Measurements from ENCODE around the gene C22orf15. TPM values are rescaled to one million over a fixed set of nuclear protein-coding genes. Genes with fewer than 3 reads are reported as not detected.

The C22orf15 gene
- total and polyA plus RNA-seq, 4 donors: 0.03 to 0.17 (median 0.12) TPM

GRCh38 chr22:23754220-23754919 lies 8.4 kb upstream of the C22orf15 start, which contains the start of gene VPREB3:
Gene VPREB3, minus strand, starts transcription at chr22:23754425. Its CDS starts 62 bp downstream, at chr22:23754363.
- Histone ChIP-seq H3K4me1 (ENCODE audit: control insufficient read depth in 4 of 4, insufficient read depth in 4 of 4, low read length in 3 of 4) (peaks cover 0 to 10% (median 2%) of the 10 kb centered on the region in 4 donors), H3K9ac (ENCODE audit: low read depth in 1 of 2, low read length in 2 of 2) (no peak within 1 kb of the TSS), H3K27ac (ENCODE audit: low read depth in 1 of 2, low read length in 2 of 2) (no peak within 1 kb of the TSS), H3K9me3 (ENCODE audit: control insufficient read depth in 4 of 4, low read length in 3 of 4) (no peaks in the 10 kb centered on the region), H3K36me3 (ENCODE audit: control insufficient read depth in 4 of 4, insufficient read depth in 3 of 4, low read depth in 1 of 4, low read length in 3 of 4) (no peaks in the 10 kb centered on the region), H3K4me3 (ENCODE audit: low read depth in 1 of 3, low read length in 3 of 3) (no peak within 1 kb of the TSS), H3K27me3 (ENCODE audit: control insufficient read depth in 4 of 4, insufficient read depth in 4 of 4, low read length in 3 of 4) (no peaks in the 10 kb centered on the region)
- WGBS: 90% methylated on average over 14 of the region's 14 CpGs
- no peak for DNase-seq (ENCODE audit: low spot score)
- TF ChIP-seq SP1 (IDR thresholded peaks at IDR 0.05) (no peak), ZBTB33 (IDR thresholded peaks at IDR 0.05) (no peak), HNF4A (conservative IDR thresholded peaks at IDR 0.05) (no peak), RAD21 (IDR thresholded peaks at IDR 0.05) (no peak), CTCF (IDR thresholded peaks at IDR 0.05; ENCODE audit: low read depth, low read length, missing input control) (no peak), EGR1 (IDR thresholded peaks at IDR 0.05; ENCODE audit: low read depth in 2 of 2) (no peak), REST (IDR thresholded peaks at IDR 0.05) (no peak), NR2F2 (IDR thresholded peaks at IDR 0.05) (no peak)

GRCh38 chr22:23754980-23755636 lies 7.7 kb upstream of the C22orf15 start:
- no peak overlapping the region for H3K27ac ChIP-seq (ENCODE audit: low read depth in 1 of 2, low read length in 2 of 2)
- H3K9ac ChIP-seq (ENCODE audit: low read depth in 1 of 2, low read length in 2 of 2): no peak overlapping the region
- 86% methylated on average over 6 of the region's 6 CpGs for WGBS
- no peak overlapping the region for H3K4me3 ChIP-seq (ENCODE audit: low read depth in 1 of 3, low read length in 3 of 3)
- peaks cover 0 to 10% (median 2%) of the 10 kb centered on the region in 4 donors for H3K4me1 ChIP-seq (ENCODE audit: control insufficient read depth in 4 of 4, insufficient read depth in 4 of 4, low read length in 3 of 4)
- TF ChIP-seq REST (IDR thresholded peaks at IDR 0.05) (no peak), EGR1 (IDR thresholded peaks at IDR 0.05; ENCODE audit: low read depth in 2 of 2) (no peak), HNF4G (IDR thresholded peaks at IDR 0.05) (no peak), TAF1 (conservative IDR thresholded peaks at IDR 0.05) (no peak), JUND (IDR thresholded peaks at IDR 0.05) (no peak), NR2F2 (IDR thresholded peaks at IDR 0.05) (no peak), GABPA (IDR thresholded peaks at IDR 0.05 in 1 of 2, conservative IDR thresholded peaks at IDR 0.05 in 1 of 2) (no peak), FOXA2 (IDR thresholded peaks at IDR 0.05) (no peak), SP1 (IDR thresholded peaks at IDR 0.05) (no peak), ATF3 (IDR thresholded peaks at IDR 0.05) (no peak), YY1 (IDR thresholded peaks at IDR 0.05) (no peak), ZBTB33 (IDR thresholded peaks at IDR 0.05) (no peak)
- no peaks in the 10 kb centered on the region for H3K27me3 ChIP-seq (ENCODE audit: control insufficient read depth in 4 of 4, insufficient read depth in 4 of 4, low read length in 3 of 4)
- no peaks in the 10 kb centered on the region for H3K9me3 ChIP-seq (ENCODE audit: control insufficient read depth in 4 of 4, low read length in 3 of 4)
- no peaks in the 10 kb centered on the region for H3K36me3 ChIP-seq (ENCODE audit: control insufficient read depth in 4 of 4, insufficient read depth in 3 of 4, low read depth in 1 of 4, low read length in 3 of 4)
- no peak for DNase-seq (ENCODE audit: low spot score)
